GM10847 (cell line): ENCODE results near the gene TNIP3.

Source experiments
- POLR2A ChIP-seq: IDR thresholded peaks from 2 replicates; pipeline ENCODE4 v1.6.1; 2011; ENCODE audit not compliant: insufficient read length; ENCODE audit errors: extremely low read depth

Gene TNIP3, protein sequence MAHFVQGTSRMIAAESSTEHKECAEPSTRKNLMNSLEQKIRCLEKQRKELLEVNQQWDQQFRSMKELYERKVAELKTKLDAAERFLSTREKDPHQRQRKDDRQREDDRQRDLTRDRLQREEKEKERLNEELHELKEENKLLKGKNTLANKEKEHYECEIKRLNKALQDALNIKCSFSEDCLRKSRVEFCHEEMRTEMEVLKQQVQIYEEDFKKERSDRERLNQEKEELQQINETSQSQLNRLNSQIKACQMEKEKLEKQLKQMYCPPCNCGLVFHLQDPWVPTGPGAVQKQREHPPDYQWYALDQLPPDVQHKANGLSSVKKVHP

DNA sequence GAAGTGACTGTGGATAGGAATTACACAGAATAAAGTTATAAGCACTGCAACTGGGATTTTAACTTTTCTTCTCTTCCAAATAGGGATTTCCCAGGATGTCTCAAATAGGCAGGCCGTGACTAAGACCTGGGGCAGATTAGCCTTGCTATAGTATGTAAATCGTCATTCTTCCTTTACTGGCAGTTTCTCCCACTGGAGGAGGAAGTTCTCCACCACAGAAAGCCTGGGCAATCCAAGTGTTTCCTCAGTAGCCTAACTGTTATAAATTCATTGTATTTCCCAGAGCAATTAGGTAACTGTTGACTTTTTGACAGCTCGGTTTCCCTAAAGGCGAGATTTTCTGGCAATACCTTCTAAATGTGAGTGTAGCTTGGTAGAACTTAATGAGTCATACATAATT is at the start of gene TNIP3:
Gene TNIP3 (minus strand): TSS at position 31 of the 400 bp plus-strand sequence. CDS start 196 bp downstream, outside the sequence.
- TF ChIP-seq POLR2A = no peak

DNA sequence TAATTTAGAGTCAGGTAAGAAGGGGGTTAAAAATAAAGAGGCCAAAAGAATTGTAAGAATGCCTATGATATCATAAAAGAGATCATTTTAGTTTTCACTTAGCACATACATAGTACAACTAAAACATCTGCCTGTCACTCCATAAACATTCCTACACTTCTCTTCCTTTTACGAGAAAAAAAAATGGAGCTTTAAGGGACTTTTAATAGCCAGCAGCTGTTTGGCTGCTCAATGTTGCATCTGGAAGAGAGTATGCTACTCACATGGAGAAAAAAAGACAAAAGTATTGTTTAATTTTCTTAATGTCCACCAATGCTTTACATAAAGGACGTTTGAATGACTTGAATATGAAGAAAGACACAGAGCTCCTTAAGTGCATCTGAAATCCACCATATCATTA is 48.7 kb upstream of the TNIP3 start:
- TF ChIP-seq POLR2A = no peak

DNA sequence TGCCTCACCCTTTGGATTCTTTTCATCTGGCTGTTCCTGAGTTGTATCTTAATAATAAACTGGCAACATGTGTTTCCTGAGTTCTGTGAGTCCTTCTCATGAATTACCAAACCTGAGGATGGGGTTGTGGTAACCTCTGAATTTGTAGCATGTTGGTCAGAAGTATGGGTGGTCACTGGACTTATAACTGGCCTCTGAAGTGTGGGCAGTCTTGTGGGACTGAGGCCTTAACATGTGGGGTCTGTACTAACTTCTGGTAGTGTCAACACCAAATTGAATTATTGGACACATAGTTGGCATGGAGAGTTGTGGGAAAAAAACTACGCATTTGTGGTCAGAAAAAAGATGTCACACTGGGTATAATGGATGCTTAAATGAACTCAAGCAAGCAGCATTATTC is 45.0 kb upstream of the TNIP3 start:
- TF ChIP-seq POLR2A = no peak

DNA sequence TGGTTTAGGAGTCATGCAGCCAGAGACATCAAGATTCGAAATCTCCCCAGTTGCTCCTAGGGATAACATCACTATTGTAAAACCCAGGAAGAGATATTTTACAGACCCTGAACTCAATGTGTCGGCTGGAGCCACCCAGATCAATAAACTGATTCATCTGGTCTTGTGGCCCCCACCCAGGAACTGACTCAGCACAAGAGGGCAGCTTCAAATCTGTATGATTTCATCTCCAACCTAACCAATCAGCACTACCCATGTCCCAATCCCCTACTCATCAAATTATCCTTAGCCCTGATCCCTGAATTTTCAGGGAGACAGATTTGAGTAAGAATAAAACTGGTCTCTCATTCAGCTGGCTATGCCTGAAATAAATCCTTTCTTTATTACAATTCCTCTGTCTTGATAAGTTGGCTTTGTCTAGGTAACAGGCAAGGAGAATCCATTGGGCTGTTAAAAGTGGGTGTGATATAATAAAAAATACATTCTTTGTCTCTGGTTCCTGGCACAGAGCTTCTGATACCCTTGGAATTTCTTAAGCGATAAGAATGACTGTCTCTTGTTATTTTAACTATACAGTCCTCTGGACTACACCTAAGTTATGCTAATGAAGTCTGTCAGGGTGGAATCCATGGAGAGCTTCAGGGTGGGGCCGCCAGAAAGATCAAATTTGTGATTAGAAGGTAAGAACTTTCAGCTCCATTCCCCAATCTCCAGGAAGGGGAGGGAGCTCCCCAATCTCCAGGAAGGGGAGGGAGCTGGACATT is 44.3 kb upstream of the TNIP3 start:
- no peak for TF ChIP-seq POLR2A

DNA sequence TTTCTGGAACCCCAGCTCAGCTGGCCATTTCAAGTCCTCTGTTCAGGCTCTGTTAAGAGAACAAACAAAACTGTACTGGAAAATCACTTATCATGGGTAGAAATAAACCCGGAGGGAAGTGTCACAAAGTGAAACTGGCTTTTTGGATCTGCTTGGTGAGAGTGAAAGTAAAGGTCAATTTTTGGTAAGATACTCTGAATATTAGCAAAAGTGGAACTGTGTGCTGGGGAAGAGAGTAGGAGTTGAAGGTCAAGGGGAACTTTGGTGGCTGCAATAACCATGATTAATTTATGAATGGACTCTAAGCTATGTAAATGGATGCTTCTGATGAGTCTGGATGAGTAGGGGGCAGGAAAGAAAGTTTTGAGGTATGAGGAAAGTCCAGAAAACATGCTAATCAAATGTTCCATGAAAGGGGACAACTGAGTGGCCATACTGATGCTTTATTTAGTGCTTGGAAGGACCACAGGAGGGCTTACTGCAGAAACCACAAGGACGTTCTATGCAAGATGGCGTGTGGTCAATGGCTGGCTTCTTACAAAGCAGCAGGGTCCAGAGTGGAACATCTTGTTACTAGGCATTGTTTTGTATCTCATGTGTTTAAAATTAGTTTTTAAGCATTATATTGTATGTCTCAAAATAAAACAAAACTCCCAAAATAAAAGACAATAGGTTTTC is 36.8 kb upstream of the TNIP3 start:
- TF ChIP-seq POLR2A = no peak

DNA sequence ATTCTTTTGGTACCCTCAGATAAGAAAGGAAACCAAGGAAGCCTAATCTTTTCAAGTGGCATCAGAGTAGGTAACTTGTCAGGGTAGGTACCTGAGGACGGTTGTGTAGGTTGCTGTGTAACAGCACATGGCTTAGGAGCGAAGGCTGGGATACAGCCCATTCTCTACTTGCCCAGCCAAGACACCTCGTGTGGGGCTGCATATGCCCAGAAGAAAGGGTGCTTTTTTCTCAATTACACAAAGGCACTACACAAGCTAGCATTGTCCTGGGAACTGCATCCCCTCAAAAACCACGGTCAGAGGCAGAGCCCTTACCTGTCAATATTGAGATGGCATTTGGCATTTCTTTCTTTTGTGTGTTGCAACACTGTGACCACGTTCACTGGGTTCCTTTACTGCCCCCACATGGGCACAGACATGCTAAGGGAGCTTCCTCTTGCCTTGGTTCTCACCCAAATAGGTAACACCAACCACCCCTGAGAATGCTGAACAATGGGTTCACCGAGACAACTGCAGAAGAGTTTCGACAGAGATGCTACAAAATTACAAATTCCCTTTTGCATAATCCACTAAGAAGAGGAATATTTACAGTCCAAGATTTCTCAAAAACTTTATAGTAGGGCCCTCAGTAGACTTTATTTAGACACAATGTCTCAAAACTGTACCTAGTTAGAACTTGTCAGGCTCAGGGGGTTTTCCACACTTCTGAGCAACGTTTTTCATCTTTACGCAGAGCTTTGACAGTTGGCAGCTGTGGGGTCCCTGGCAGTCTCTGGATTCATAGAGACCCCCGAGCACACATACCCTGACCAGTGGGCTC is 35.8 kb upstream of the TNIP3 start:
- no peak for TF ChIP-seq POLR2A

DNA sequence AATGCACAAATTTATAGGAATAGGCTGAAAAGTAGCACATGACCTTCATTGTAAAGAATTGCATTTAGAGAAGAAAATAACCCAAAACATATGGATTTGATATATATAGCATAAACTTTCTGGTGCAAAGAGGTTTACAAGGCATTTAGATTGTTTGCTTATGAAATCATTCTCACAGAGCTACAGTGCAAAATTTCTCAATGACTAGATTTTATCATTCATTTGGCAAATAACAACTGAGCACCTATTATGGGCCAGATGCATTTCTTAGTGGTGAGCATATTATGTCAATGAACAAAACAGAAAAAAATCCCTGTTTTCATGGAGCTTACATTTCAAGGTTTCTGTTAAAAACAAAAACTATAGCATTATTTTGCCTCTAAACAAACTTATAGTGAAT is 34.1 kb upstream of the TNIP3 start:
- no peak for TF ChIP-seq POLR2A

DNA sequence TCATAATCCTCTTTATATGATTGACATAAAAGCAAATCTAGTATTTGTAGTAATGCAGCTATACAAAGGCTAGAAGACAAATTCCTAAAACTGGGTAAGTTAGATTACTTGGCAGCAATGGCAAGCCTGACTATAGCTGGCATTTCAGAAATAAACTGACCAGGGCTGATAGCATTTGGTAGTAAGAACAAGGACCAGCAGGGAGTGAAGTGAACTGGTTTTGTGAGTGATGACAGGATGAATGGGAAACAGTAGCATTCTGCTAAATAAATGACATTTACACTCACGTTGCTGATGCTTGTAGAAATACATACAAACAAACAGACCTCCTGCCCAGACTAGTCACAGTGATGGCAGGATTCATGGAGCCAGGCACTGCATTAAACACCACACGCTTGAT is 31.5 kb upstream of the TNIP3 start:
- TF ChIP-seq POLR2A = no peak

DNA sequence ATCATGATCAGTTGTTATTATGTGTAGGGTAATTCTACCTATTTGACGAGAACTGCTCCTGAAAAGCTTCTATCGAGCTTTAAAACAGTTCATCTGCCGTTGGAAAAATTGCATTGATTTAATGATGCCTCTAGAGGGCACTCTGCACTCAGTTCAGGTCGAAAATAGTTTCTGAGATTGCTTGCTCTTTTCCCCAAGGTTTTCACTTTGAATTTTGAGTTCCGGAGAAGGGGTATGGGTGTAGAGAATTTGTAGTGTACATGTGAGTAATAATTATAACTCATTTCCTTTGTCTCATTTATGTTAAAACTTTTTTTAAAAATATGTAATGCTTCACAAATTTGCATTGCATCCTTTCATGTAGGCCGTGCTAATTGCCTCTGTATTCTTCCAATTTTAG is 28.4 kb upstream of the TNIP3 start:
- no peak for TF ChIP-seq POLR2A

DNA sequence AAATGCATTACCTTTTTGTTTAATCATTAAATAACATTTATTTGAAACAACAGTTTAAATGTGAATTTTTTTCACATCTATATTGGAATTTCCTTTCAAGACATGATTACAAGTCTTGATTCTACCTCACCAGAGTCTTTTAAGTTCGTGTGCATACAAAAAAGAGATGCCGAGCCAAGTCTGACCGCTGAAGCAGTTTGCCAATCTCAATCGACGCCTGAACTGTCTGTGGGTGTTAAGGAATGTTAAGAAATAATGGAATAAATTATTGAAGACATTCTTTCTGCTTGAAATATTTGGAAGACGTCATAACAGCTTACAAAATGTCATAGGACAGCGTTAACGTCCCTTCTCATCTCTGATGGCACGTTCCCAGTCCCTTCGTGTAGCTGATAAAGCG is 27.9 kb upstream of the TNIP3 start:
- TF ChIP-seq POLR2A = no peak

DNA sequence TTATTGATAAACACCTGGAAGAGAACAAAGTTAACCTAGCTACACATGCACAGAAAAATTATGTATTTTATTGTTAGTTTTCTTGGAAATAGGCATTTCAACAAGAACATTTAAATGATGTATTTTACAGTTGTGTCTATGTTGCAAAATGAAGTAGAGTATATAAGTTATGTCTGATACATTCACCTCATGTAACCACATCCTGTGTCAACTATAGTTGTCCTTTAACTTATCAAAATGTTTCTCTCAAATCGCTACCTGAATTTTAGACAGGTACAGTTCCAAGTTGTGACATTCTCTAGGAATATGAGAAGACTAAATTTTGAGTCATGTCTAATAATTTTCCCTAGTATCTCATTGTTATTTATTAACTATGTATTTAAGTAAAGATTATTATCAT is 27.2 kb upstream of the TNIP3 start:
- TF ChIP-seq POLR2A = no peak

DNA sequence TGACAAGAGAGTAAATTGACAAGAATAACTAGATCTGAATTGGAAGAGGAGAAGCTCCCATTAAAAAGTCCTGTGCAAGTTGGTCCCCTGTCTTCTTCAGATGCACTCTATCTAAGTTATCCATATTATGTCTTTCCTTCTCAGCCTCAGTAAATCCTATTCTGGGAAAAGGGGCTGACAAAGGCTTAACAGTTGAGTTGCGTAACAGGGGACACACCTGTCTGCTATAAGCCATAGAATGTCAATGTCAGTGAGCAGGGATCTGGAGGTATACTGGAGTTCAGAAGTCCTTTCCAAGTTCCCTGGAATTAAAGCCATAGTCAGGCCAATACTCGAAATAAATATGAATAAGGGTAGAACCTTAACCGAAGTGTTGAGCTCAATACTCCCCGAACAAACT is 26.3 kb upstream of the TNIP3 start:
- no peak for TF ChIP-seq POLR2A

DNA sequence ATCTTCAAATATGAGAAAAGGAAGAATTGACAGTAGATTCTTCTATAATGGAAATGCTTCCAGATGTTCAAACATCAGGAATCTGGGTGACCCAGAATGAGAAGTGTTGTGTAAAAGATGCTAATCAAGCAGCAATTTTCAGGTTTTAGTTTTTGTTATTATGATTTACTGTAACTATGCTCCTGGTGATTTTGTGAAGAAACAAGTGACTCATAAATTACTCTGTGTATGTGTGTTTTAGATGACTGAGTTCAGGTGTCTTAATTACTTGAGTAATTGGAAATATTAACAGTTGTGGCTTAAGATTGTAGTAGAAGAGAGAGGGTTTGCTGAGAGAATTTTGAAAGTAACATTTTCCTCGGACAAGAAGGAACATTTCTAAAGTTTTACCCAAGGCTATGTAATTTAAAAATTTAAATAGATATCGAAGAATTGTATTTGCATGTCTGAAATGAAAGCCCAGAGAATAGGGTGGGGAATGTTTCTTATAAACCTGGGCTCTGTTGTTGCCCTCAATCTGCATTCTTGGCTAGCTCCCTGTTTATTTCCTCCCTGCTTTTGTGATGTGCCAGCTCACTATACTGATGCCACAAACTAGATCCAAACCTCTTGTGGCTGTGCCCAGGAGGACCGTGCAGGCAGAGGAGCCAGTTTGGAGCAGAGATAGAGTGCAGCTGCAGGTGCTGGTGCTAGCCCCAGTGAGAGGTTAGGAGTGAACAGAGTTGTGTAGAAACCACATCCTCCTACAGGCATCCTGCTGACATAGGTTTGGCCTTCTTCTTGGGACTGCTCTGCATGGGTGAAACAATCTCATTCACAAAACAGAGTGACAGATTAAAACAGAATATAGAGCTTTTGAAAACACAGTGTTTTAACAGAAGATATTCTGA is 25.4 kb upstream of the TNIP3 start:
- no peak for TF ChIP-seq POLR2A

DNA sequence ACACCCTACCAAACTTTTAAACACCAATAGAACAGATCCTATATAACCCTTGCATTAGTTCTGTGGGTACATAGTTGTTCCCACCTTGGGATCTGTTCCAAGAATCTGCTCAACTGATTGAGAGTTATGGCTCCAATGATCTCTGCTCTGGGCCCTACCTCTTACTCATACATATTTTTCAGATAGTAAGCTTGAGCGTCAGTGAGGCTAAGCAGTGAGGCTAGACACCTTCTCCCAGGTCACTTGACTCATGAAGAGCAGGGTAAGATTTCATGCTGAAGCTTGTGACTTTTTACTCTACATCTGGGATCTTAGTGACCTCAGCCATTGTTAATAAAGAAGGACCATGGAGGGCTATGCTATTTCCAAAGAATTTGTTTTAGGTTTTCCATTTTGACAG is 23.1 kb upstream of the TNIP3 start:
- no peak for TF ChIP-seq POLR2A
